Endothelial cell (in vitro differentiated cells): ENCODE results near the gene FBXO24. TPM values are rescaled to one million over a fixed set of nuclear protein-coding genes. Genes with fewer than 3 reads are reported as not detected.

ENCODE experiments used
- DNase-seq: peaks from one replicate; pipeline ENCODE4 v3.0.0; 2021; ENCODE audit warnings: low spot score
- H3K27ac Mint-ChIP-seq: one replicate; pipeline ENCODE4 v1.8.0; 2021; ENCODE audit warnings: mixed read lengths, inconsistent platforms; ENCODE audit not compliant: unreplicated experiment
- H3K27me3 Mint-ChIP-seq: one replicate; pipeline ENCODE4 v1.8.0; 2021; ENCODE audit warnings: mild to moderate bottlenecking, moderate library complexity, mixed read lengths, inconsistent platforms; ENCODE audit not compliant: unreplicated experiment
- H3K36me3 Mint-ChIP-seq: one replicate; pipeline ENCODE4 v1.8.0; 2021; ENCODE audit warnings: mild to moderate bottlenecking, low read depth, mixed read lengths, inconsistent platforms; ENCODE audit not compliant: unreplicated experiment
- H3K4me1 Mint-ChIP-seq: one replicate; pipeline ENCODE4 v1.8.0; 2021; ENCODE audit warnings: mild to moderate bottlenecking, mixed read lengths, inconsistent platforms; ENCODE audit not compliant: unreplicated experiment
- H3K4me3 Mint-ChIP-seq: one replicate; pipeline ENCODE4 v1.8.0; 2021; ENCODE audit warnings: mild to moderate bottlenecking, mixed read lengths, inconsistent platforms; ENCODE audit not compliant: unreplicated experiment
- H3K9me3 Mint-ChIP-seq: one replicate; pipeline ENCODE4 v1.8.0; 2021; ENCODE audit warnings: mixed read lengths, inconsistent platforms; ENCODE audit not compliant: unreplicated experiment
- CTCF ChIP-seq: fragments of 200-600 bp; sonication (generic); IDR thresholded peaks from one replicate; pipeline ENCODE4 v1.5.0; 2021; ENCODE audit warnings: antibody characterized with exemption; ENCODE audit not compliant: unreplicated experiment
- total RNA-seq: library from RNA; stranded (reverse); fragmentation: NEBNext Ultra II Directional; extraction: Animal tissue kit (Norgen Biotek cat#: 25700); gene quantifications from one replicate; pipeline ENCODE4 v1.2.1, GENCODE V29; 2021; ENCODE audit not compliant: unreplicated experiment

Gene FBXO24
- total RNA-seq, 1 donor from 2014 or later: 1.3 TPM

- Mint-ChIP-seq H3K9me3 (no peaks in the 10 kb centered on the region), H3K4me1 (peaks cover 15% of the 10 kb centered on the region), H3K27ac (peak overlapping the region; percentile 59), H3K27me3 (peaks cover 21% of the 10 kb centered on the region), H3K4me3 (peak overlapping the region; percentile 73), H3K36me3 (peaks cover 20% of the 10 kb centered on the region)
- DNase-seq: no peak
- no peak for TF ChIP-seq CTCF
Measured at GRCh38 chr7:100568176-100568895, 17.8 kb upstream of the FBXO24 start.

- Mint-ChIP-seq H3K27me3 (peaks cover 18% of the 10 kb centered on the region), H3K27ac (peak overlapping the region; percentile 59), H3K4me1 (peaks cover 15% of the 10 kb centered on the region), H3K4me3 (peak overlapping the region; percentile 73), H3K9me3 (no peaks in the 10 kb centered on the region), H3K36me3 (peaks cover 12% of the 10 kb centered on the region)
- TF ChIP-seq CTCF: peak; percentile 51
- peak; percentile 64 for DNase-seq
Measured at GRCh38 chr7:100568896-100569844, 17.0 kb upstream of the FBXO24 start.

- peak overlapping the region; percentile 56 for H3K4me3 Mint-ChIP-seq
- no peaks in the 10 kb centered on the region for H3K9me3 Mint-ChIP-seq
- DNase-seq: no peak
- H3K27me3 Mint-ChIP-seq: peaks cover 26% of the 10 kb centered on the region
- peaks cover 9% of the 10 kb centered on the region for H3K36me3 Mint-ChIP-seq
- no peak for TF ChIP-seq CTCF
- no peak overlapping the region for H3K27ac Mint-ChIP-seq
- H3K4me1 Mint-ChIP-seq: peaks cover 15% of the 10 kb centered on the region
Measured at GRCh38 chr7:100570954-100571828, 14.9 kb upstream of the FBXO24 start.

GRCh38 chr7:100571829-100572116 lies 14.4 kb upstream of the FBXO24 start:
- DNase-seq: no peak
- no peaks in the 10 kb centered on the region for H3K9me3 Mint-ChIP-seq

More at GRCh38 chr7:100571829-100572116, 14.4 kb upstream of the FBXO24 start:
- no peak for TF ChIP-seq CTCF
- Mint-ChIP-seq H3K4me1 (peaks cover 15% of the 10 kb centered on the region), H3K27ac (no peak overlapping the region), H3K27me3 (peaks cover 30% of the 10 kb centered on the region), H3K4me3 (peak overlapping the region; percentile 56), H3K36me3 (peaks cover 9% of the 10 kb centered on the region)
